ENCODE measurements around the gene AKAP10.

DNA sequence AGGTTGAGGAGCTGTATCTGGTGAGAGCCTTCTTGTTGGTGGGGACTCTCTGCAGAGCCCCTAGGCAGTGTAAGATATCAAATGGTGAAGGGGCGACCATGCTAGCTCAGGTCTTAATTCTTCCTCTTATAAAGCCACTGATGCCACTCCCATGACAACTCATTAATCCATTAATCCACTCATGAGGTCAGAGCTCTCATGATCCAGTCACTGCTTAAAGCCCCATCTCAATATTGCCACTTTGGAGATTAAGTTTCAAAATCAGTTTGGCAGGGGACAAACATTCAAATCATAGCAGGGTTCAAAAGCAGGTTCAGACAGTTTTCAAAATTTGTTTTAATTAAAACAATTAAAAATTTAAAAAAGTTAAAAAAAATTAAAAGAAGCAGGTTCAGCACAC, 18.5 kb upstream of the AKAP10 start:
- TF ChIP-seq, protein P1, sequence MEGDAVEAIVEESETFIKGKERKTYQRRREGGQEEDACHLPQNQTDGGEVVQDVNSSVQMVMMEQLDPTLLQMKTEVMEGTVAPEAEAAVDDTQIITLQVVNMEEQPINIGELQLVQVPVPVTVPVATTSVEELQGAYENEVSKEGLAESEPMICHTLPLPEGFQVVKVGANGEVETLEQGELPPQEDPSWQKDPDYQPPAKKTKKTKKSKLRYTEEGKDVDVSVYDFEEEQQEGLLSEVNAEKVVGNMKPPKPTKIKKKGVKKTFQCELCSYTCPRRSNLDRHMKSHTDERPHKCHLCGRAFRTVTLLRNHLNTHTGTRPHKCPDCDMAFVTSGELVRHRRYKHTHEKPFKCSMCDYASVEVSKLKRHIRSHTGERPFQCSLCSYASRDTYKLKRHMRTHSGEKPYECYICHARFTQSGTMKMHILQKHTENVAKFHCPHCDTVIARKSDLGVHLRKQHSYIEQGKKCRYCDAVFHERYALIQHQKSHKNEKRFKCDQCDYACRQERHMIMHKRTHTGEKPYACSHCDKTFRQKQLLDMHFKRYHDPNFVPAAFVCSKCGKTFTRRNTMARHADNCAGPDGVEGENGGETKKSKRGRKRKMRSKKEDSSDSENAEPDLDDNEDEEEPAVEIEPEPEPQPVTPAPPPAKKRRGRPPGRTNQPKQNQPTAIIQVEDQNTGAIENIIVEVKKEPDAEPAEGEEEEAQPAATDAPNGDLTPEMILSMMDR (IDR thresholded peaks at IDR 0.05; ENCODE audit: insufficient read depth, low read depth, low read length) = no peak
- no peak for TF ChIP-seq EZH2 (IDR thresholded peaks at IDR 0.05; ENCODE audit: insufficient read depth, low read length)
